NCI-H226 (cell line): Measurements from ENCODE around the gene SHROOM1.
"Not testable (repeated sequence)": the region's sequence is repeated elsewhere in the genome, so short reads cannot be mapped to it uniquely, and the experiment has no call there.

ENCODE experiments used
- DNase-seq: peaks from one replicate; pipeline ENCODE4 v3.0.0-alpha.2; 2015

Gene SHROOM1

GRCh38 chr5:132823481-132824050 lies 6.9 kb downstream of the SHROOM1 start:
- DNase-seq: no peak

GRCh38 chr5:132822650-132823480 lies 7.6 kb downstream of the SHROOM1 start:
- DNase-seq: no peak

- DNase-seq: no peak
These were observed 8.7 kb downstream of the SHROOM1 start for GRCh38 chr5:132821791-132822190.

GRCh38 chr5:132821350-132821749 lies 9.1 kb downstream of the SHROOM1 start:
- no peak for DNase-seq

- DNase-seq: peak; percentile 80
These were observed 10.2 kb downstream of the SHROOM1 start for GRCh38 chr5:132820162-132820754.

GRCh38 chr5:132819468-132819867 lies 11.0 kb downstream of the SHROOM1 start:
- DNase-seq: no peak

- no peak for DNase-seq
These were observed 13.4 kb downstream of the SHROOM1 start for GRCh38 chr5:132817011-132817410.

GRCh38 chr5:132816554-132816953 lies 13.9 kb downstream of the SHROOM1 start:
- no peak for DNase-seq

GRCh38 chr5:132816083-132816482 lies 14.4 kb downstream of the SHROOM1 start:
- no peak for DNase-seq

GRCh38 chr5:132815454-132815853 lies 15.0 kb downstream of the SHROOM1 start:
- DNase-seq: no peak

- DNase-seq: no peak
These were observed 15.7 kb downstream of the SHROOM1 start for GRCh38 chr5:132814503-132815294.

GRCh38 chr5:132813599-132814502 lies 16.6 kb downstream of the SHROOM1 start:
- DNase-seq: no peak

- DNase-seq: no peak
These were observed 17.5 kb downstream of the SHROOM1 start, which contains the start of gene SOWAHA for GRCh38 chr5:132812781-132813598. Gene SOWAHA, plus strand, starts transcription at chr5:132813302. Its CDS starts 320 bp downstream, at chr5:132813622.

- DNase-seq: no peak
These were observed 18.2 kb downstream of the SHROOM1 start for GRCh38 chr5:132812123-132812765.

- DNase-seq: no peak
These were observed 19.8 kb downstream of the SHROOM1 start for GRCh38 chr5:132810605-132811004.

- no peak for DNase-seq
These were observed 21.6 kb downstream of the SHROOM1 start for GRCh38 chr5:132808866-132809265.

- DNase-seq: no peak
These were observed 22.0 kb downstream of the SHROOM1 start for GRCh38 chr5:132808448-132808847.

GRCh38 chr5:132807163-132807838 lies 23.1 kb downstream of the SHROOM1 start:
- DNase-seq: no peak

- DNase-seq: not testable (repeated sequence)
These were observed 23.7 kb downstream of the SHROOM1 start for GRCh38 chr5:132806804-132807162.

- not testable (repeated sequence) for DNase-seq
These were observed 24.6 kb downstream of the SHROOM1 start for GRCh38 chr5:132805872-132806271.
